Raji (cell line): Measurements from ENCODE around the gene PANK3.

Experiments used
- POLR2A ChIP-seq: IDR thresholded peaks from 2 replicates; pipeline ENCODE4 v1.6.1; 2011; ENCODE audit warnings: low read depth, low read length, control low read depth; ENCODE audit not compliant: insufficient read depth

PANK3 gene

GRCh38 chr5:168570490-168571328 lies 8.5 kb downstream of the PANK3 start:
- TF ChIP-seq POLR2A = no peak

GRCh38 chr5:168568738-168569137 lies 10.4 kb downstream of the PANK3 start:
- TF ChIP-seq POLR2A = no peak

GRCh38 chr5:168563959-168564358 lies 15.2 kb downstream of the PANK3 start:
- TF ChIP-seq POLR2A = no peak

GRCh38 chr5:168562279-168562678 lies 16.9 kb downstream of the PANK3 start:
- no peak for TF ChIP-seq POLR2A

GRCh38 chr5:168557389-168557788 lies 21.8 kb downstream of the PANK3 start:
- TF ChIP-seq POLR2A = no peak

GRCh38 chr5:168553377-168554130 lies 25.6 kb downstream of the PANK3 start:
- no peak for TF ChIP-seq POLR2A

GRCh38 chr5:168552146-168552545 lies 27.0 kb downstream of the PANK3 start:
- TF ChIP-seq POLR2A = no peak

DNA sequence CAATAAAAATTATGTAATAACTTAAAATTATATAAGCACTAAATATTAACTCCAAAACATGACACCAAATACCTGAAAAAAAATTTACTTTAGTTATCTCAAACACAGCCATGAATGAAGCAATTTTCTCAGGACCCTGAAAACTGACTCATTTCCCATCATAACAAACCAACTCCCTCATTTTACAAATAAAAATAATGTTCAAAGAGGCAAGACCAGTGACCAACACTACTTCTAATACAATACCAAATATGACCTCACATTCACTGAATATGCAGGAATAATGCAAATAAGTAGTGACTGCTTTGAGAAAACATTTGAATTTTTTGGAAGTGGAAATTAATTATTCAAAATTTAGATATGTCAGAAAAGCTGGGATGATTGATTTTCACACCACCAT lies 28.5 kb downstream of the PANK3 start:
- no peak for TF ChIP-seq POLR2A

- no peak for TF ChIP-seq POLR2A
These were observed 29.6 kb downstream of the PANK3 start for GRCh38 chr5:168549554-168549953.

- no peak for TF ChIP-seq POLR2A
These were observed 42.0 kb downstream of the PANK3 start for GRCh38 chr5:168537176-168537575.

DNA sequence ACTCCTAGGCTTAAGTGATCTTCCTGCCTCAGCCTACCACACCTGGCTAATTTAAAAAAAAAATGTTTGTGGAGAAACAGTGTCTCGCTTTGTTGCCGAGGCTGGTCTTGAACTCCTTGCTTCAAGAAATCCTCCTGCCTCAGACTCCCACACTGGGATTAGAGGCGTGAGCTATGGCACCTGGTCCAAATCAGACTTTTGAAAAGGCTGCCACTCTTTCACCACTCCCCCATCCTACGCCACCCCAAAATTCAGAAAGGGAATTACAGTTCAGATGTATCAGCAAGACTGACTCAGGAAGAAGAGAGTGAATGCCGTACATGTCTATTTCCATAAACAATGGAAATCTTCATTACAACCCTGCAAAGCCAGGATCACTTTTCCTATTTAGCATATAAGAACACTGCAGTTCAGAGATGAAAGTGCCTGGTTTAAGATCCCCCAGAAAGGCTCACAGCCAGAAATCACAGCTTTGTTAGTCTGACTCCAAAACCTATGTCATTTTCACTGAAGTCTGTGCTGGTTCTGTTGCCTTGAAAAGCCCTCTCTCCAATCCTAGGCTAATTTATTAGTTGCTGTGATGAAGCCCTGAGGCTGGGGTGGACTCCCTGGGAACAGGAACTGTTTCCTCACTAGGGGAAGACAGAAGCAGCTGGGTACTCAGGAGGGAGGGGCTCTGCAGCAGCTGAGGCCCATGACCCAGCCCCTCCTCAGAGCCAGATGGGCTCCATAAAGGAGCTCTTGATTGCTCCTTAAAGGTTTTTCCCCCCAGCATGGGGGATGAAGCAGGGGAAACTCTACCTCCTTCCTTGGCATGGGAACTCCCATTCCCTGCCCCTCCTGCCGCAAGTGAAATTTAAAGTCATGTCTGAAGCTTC lies 46.9 kb downstream of the PANK3 start:
- TF ChIP-seq POLR2A = no peak

DNA sequence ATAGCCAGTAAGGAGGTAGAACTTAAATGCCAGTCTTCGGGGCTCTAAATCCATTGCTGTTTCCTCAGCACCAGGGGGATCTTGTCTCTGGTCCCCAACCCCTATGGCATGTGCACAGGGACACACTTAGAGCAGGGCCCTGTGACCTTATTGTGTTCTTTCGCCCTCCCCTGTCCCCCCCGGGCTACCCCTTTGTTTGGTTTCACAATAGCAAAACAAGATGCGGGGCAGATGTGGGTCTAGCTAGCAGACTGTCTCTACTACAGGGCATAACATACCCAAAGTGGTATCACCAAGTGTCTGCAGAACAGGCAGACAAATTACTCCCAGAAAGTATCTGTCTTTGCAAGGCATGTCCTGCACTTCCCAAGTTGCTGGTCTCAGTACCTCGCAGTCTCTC lies 48.0 kb downstream of the PANK3 start:
- TF ChIP-seq POLR2A = no peak

- TF ChIP-seq POLR2A = no peak
These were observed 48.5 kb downstream of the PANK3 start for GRCh38 chr5:168530621-168531150.

DNA sequence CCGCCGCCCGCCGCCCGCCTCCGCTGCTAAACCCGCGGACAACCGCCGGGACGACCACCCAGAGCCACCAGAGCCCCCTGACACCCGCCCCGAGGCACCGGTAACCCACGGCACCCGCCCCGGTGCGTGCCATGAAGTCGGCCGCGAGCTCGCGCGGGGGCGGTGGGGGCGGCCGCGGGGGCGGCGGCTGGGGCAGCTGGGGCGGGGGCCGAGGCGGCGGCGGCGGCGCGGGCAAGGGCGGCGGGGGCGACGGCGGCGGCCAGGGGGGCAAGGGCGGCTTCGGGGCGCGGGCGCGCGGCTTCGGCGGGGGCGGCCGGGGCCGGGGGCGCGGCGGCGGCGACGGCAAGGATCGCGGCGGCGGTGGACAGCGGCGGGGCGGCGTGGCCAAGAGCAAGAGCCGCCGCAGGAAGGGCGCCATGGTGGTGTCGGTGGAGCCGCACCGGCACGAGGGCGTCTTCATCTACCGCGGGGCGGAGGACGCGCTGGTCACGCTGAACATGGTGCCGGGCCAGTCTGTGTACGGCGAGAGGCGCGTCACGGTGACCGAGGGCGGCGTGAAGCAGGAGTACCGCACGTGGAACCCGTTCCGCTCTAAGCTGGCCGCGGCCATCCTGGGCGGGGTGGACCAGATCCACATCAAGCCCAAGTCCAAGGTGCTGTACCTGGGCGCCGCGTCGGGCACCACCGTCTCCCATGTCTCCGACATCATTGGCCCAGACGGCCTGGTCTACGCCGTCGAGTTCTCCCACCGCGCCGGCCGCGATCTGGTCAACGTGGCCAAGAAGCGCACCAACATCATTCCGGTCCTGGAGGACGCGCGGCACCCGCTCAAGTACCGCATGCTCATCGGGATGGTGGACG lies 49.6 kb downstream of the PANK3 start:
- no peak for TF ChIP-seq POLR2A

DNA sequence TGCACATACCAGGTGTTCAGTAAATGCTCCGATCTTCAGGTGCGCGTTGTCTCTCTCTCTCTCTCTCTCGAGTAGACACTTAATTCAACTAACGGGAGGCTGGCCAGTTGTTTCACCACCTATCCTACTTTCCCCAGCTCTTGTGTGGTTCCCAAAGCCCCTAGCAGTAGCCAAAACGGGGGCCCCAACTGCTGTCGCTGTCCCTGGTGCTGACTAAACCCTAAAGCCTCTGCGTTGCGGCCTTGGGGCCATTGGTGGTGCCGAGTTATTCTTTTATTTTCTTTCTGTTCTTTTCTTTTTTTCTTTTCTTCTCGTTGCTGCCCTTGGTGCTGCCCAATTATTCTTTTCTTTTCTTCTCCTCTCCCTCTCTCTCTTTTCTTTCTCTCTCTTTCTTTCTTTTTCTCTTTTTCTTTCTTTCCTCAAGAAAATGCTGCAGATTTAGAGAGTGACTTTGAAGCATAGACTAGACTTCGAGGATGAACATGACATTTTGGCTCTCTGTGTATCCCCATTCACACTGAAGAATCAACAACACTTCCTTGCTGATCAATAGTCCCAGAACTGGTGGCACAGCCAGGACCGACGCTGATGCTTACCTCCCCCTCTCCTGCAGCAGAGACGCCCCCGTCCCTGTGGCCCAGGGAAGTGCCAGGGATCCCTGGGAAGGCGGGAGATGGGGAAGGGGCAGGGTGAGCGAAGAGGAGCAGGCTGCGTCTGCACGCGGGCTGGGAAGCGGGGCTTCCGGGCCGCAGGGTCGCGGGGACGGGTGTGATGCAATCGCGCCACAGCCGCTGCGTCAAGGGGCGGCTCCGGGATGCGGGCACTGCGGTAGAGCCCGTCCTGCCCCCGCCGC lies 50.4 kb downstream of the PANK3 start, which contains the start of gene FBLL1:
FBLL1 (plus strand) TSS at position 785 of the 853 bp plus-strand sequence. CDS start 200 bp downstream, outside the sequence.
- TF ChIP-seq POLR2A = no peak
